ENCODE data around the gene DNAJC4.

DNA sequence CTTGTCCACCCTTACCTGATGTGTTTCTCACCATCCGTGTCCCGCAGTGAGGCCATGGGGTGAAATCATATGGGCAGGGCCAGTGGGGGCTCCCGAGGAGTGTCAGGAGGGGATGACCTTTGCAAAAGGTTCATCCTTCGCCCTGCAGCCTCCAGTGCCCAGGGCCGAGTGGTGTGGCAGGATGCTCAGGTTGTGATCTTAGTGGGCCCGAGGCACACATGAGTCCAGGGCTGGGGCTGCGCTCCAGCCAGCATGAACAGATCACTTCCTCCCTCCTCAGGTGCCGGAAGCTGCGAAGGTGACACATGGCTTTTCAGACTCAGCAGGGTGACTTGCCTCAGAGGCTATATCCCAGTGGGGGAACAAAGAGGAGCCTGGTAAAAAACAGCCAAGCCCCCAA is 7.7 kb downstream of the DNAJC4 start:
- TF ChIP-seq CTCF (IDR thresholded peaks at IDR 0.05; ENCODE audit: insufficient read depth, low read length, poor library complexity, severe bottlenecking), result no peak
- TF ChIP-seq EZH2phosphoT487 (conservative IDR thresholded peaks at IDR 0.05; ENCODE audit: low read length), result no peak

Data from SU-DHL-6 (cell line).